HEK293 (cell line): ENCODE data around the gene KIF13A.

ENCODE experiments used
- CTCF ChIA-PET: fragments of 350-600 bp; formaldehyde crosslinking; extraction: SDS; loops from one replicate; lab custom pipeline; 2021; ENCODE audit warnings: antibody characterized with exemption; lab: Yijun Ruan, JAX
- POLR2A ChIA-PET: fragments of 300-600 bp; formaldehyde crosslinking; extraction: SDS; loops from one replicate; lab custom pipeline; 2020; ENCODE audit warnings: antibody characterized with exemption, inconsistent platforms; lab: Yijun Ruan, JAX
- H3K27ac ChIP-seq: fragments of 200-500 bp; sonication (Bioruptor generic); 2 replicates; pipeline ENCODE4 v1.5.1; 2014; ENCODE audit warnings: low read depth, low read length, control low read depth, inconsistent platforms; ENCODE audit errors: extremely low read depth
- H3K36me3 ChIP-seq, 2 experiments: fragments of 200-500 bp in 1 of 2; sonication (Bioruptor generic) in 1 of 2; 1 replicate in 1 of 2; 2 replicates in 1 of 2; pipeline ENCODE4 v1.5.1; 2014 to 2017; ENCODE audit warnings: inconsistent platforms in 2 of 2, low read length in 2 of 2; ENCODE audit not compliant: control insufficient read depth in 2 of 2, insufficient read depth in 1 of 2
- H3K4me1 ChIP-seq: fragments of 200-500 bp; sonication (Bioruptor generic); 2 replicates; pipeline ENCODE4 v1.5.1; 2014; ENCODE audit warnings: mild to moderate bottlenecking, low read length, inconsistent platforms; ENCODE audit not compliant: control insufficient read depth, insufficient read depth
- H3K4me3 ChIP-seq: 2 replicates; pipeline ENCODE4 v1.5.1; 2011; ENCODE audit warnings: low read depth, mild to moderate bottlenecking, control low read depth, low read length, moderate library complexity
- H3K9me3 ChIP-seq: fragments of 200-500 bp; sonication (Bioruptor generic); 2 replicates; pipeline ENCODE4 v1.5.1; 2014; ENCODE audit warnings: low read depth, low read length, inconsistent platforms; ENCODE audit not compliant: control insufficient read depth, insufficient read depth
- HOXD13 ChIP-seq: sonication (generic); formaldehyde crosslinking; IDR thresholded peaks from 2 replicates; pipeline ENCODE4 v1.8.0; 2022; ENCODE audit warnings: missing genetic modification reagents, borderline replicate concordance
- KLF8 ChIP-seq: fragments of 450-650 bp; formaldehyde crosslinking; IDR thresholded peaks from 2 replicates; pipeline ENCODE4 v1.5.1; 2016; ENCODE audit warnings: missing biosample characterization, missing genetic modification characterization
- YY1 ChIP-seq: fragments of 450-650 bp; formaldehyde crosslinking; IDR thresholded peaks from 2 replicates; pipeline ENCODE4 v1.5.1; 2018; ENCODE audit warnings: missing biosample characterization, missing genetic modification characterization
- ZNF112 ChIP-seq: fragments of 450-650 bp; formaldehyde crosslinking; IDR thresholded peaks from 2 replicates; pipeline ENCODE4 v1.5.0; 2017; ENCODE audit warnings: missing biosample characterization, missing genetic modification characterization
- ZNF274 ChIP-seq, 2 experiments: fragments of 200-500 bp in 1 of 2; fragments of 450-650 bp in 1 of 2; sonication (Bioruptor generic) in 1 of 2; formaldehyde crosslinking in 1 of 2; IDR thresholded peaks; 2 replicates each; pipeline versions ENCODE4 v1.5.1 to v1.6.1; 2014 to 2016; ENCODE audit warnings: borderline replicate concordance in 1 of 2, inconsistent platforms in 1 of 2, low read length in 1 of 2, missing biosample characterization in 1 of 2, missing genetic modification characterization in 1 of 2
- ZNF311 ChIP-seq: fragments of 450-650 bp; formaldehyde crosslinking; IDR thresholded peaks from 2 replicates; pipeline ENCODE4 v1.5.1; 2017; ENCODE audit warnings: missing biosample characterization, missing genetic modification characterization, borderline replicate concordance
- ZNF658 ChIP-seq: fragments of 450-650 bp; formaldehyde crosslinking; IDR thresholded peaks from 2 replicates; pipeline ENCODE4; 2016; ENCODE audit warnings: missing biosample characterization, missing genetic modification characterization
- ZNF670 ChIP-seq: fragments of 450-650 bp; formaldehyde crosslinking; IDR thresholded peaks from 2 replicates; pipeline ENCODE4 v1.5.1; 2016; ENCODE audit warnings: missing biosample characterization, missing genetic modification characterization, low read depth
- ZNF701 ChIP-seq: fragments of 450-650 bp; formaldehyde crosslinking; IDR thresholded peaks from 2 replicates; pipeline ENCODE4 v1.5.1; 2016; ENCODE audit warnings: missing biosample characterization, missing genetic modification characterization
- ZNF707 ChIP-seq: fragments of 450-650 bp; formaldehyde crosslinking; IDR thresholded peaks from 2 replicates; pipeline ENCODE4 v1.5.1; 2016; ENCODE audit warnings: missing biosample characterization, missing genetic modification characterization
- ZNF768 ChIP-seq: fragments of 450-650 bp; formaldehyde crosslinking; IDR thresholded peaks from 2 replicates; pipeline ENCODE4 v1.5.1; 2018; ENCODE audit warnings: missing biosample characterization, mild to moderate bottlenecking, missing genetic modification characterization
- ZNF776 ChIP-seq: fragments of 450-650 bp; formaldehyde crosslinking; IDR thresholded peaks from 2 replicates; pipeline ENCODE4 v1.5.0; 2017; ENCODE audit warnings: missing biosample characterization, missing genetic modification characterization, borderline replicate concordance
- TF ChIP-seq, protein P1 (sequence below): fragments of 450-650 bp; formaldehyde crosslinking; IDR thresholded peaks from 2 replicates; pipeline ENCODE4 v1.5.1; 2016; ENCODE audit warnings: missing biosample characterization, missing genetic modification characterization
- TF ChIP-seq, protein P2 (sequence below): fragments of 450-650 bp; formaldehyde crosslinking; IDR thresholded peaks from 2 replicates; pipeline ENCODE4 v1.5.1; 2016; ENCODE audit warnings: missing biosample characterization, missing genetic modification characterization
- TF ChIP-seq, protein P3 (sequence below): fragments of 450-650 bp; formaldehyde crosslinking; IDR thresholded peaks from 2 replicates; pipeline ENCODE4 v1.5.1; 2016; ENCODE audit warnings: missing biosample characterization, missing genetic modification characterization
- TF ChIP-seq, protein P4 (sequence below): fragments of 450-650 bp; formaldehyde crosslinking; IDR thresholded peaks from 2 replicates; pipeline ENCODE4 v1.5.1; 2016; ENCODE audit warnings: missing biosample characterization, missing genetic modification characterization
- TF ChIP-seq, protein P5 (sequence below): fragments of 450-650 bp; formaldehyde crosslinking; IDR thresholded peaks from 2 replicates; pipeline ENCODE4 v1.5.0; 2017; ENCODE audit warnings: missing biosample characterization, missing genetic modification characterization, borderline replicate concordance

Gene KIF13A

DNA sequence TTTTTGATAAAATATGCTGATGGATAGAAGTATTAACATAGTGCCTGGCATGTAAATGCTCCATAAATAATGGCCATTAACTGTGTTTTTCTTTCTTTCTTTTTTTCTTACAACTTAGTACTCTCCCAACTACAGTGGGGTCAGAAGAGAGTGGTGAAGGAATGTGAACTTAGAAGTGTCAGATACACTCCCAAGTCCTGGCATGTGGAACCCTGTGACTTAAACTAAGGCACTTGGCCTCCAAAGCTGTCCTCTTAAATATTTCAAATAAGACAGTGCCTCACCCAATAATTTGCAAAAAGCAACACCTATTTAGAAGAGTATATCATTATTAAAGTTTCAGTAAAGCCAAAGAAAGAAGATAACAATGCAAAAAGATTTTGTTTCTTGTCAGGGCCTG is 151.7 kb downstream of the KIF13A start:
- Histone ChIP-seq H3K27ac (no peak overlapping the region), H3K36me3 (peaks cover 7 to 15% of the 10 kb centered on the region in 2 experiments; a peak in 2 of 3 replicates), H3K4me3 (no peak overlapping the region), H3K9me3 (no peaks in the 10 kb centered on the region), H3K4me1 (no peaks in the 10 kb centered on the region)
- ChIA-PET POLR2A (no interaction called here), CTCF (no interaction called here)
- no peak for TF ChIP-seq ZNF658 (tag by site-specific recombination)

DNA sequence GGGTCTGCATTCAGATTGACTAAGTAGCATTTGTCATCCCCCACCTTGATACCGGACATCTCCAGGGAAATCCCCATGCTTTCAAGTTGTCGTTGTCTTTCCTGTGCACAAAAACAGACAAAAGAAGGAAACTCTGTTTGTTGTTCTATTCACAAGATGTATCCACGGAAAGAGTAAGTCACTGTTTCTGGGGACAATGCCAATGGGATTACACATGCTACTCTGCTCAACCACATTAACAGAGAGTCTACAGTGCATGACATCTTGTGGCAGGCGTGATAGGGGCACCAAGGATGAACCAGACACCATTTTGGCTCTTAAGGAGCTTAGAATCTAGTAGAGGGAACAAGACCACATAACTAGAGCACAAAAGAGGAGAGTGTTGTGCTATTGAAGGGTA is 156.3 kb downstream of the KIF13A start:
- no peak overlapping the region for H3K27ac ChIP-seq
- CTCF ChIA-PET = interaction anchor here (1.0 kb wide), 1 partner anchor 16 kb away, joined by 5 read pairs; no protein-coding TSS in a partner anchor
- TF ChIP-seq, protein P1, sequence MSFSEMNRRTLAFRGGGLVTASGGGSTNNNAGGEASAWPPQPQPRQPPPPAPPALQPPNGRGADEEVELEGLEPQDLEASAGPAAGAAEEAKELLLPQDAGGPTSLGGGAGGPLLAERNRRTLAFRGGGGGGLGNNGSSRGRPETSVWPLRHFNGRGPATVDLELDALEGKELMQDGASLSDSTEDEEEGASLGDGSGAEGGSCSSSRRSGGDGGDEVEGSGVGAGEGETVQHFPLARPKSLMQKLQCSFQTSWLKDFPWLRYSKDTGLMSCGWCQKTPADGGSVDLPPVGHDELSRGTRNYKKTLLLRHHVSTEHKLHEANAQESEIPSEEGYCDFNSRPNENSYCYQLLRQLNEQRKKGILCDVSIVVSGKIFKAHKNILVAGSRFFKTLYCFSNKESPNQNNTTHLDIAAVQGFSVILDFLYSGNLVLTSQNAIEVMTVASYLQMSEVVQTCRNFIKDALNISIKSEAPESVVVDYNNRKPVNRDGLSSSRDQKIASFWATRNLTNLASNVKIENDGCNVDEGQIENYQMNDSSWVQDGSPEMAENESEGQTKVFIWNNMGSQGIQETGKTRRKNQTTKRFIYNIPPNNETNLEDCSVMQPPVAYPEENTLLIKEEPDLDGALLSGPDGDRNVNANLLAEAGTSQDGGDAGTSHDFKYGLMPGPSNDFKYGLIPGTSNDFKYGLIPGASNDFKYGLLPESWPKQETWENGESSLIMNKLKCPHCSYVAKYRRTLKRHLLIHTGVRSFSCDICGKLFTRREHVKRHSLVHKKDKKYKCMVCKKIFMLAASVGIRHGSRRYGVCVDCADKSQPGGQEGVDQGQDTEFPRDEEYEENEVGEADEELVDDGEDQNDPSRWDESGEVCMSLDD (tag by site-specific recombination) = no peak
- no peak for TF ChIP-seq ZNF670 (tag by site-specific recombination)
- TF ChIP-seq ZNF707 (tag by site-specific recombination) = no peak
- no peak for TF ChIP-seq HOXD13 (CRISPR knock-in tag)
- TF ChIP-seq, protein P2, sequence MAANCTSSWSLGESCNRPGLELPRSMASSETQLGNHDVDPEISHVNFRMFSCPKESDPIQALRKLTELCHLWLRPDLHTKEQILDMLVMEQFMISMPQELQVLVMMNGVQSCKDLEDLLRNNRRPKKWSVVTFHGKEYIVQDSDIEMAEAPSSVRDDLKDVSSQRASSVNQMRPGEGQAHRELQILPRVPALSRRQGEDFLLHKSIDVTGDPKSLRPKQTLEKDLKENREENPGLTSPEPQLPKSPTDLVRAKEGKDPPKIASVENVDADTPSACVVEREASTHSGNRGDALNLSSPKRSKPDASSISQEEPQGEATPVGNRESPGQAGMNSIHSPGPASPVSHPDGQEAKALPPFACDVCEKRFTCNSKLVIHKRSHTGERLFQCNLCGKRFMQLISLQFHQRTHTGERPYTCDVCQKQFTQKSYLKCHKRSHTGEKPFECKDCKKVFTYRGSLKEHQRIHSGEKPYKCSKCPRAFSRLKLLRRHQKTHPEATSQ = no peak
- TF ChIP-seq ZNF768 (tag by site-specific recombination) = no peak
- no peak for TF ChIP-seq ZNF701 (tag by site-specific recombination)
- TF ChIP-seq, protein P3, sequence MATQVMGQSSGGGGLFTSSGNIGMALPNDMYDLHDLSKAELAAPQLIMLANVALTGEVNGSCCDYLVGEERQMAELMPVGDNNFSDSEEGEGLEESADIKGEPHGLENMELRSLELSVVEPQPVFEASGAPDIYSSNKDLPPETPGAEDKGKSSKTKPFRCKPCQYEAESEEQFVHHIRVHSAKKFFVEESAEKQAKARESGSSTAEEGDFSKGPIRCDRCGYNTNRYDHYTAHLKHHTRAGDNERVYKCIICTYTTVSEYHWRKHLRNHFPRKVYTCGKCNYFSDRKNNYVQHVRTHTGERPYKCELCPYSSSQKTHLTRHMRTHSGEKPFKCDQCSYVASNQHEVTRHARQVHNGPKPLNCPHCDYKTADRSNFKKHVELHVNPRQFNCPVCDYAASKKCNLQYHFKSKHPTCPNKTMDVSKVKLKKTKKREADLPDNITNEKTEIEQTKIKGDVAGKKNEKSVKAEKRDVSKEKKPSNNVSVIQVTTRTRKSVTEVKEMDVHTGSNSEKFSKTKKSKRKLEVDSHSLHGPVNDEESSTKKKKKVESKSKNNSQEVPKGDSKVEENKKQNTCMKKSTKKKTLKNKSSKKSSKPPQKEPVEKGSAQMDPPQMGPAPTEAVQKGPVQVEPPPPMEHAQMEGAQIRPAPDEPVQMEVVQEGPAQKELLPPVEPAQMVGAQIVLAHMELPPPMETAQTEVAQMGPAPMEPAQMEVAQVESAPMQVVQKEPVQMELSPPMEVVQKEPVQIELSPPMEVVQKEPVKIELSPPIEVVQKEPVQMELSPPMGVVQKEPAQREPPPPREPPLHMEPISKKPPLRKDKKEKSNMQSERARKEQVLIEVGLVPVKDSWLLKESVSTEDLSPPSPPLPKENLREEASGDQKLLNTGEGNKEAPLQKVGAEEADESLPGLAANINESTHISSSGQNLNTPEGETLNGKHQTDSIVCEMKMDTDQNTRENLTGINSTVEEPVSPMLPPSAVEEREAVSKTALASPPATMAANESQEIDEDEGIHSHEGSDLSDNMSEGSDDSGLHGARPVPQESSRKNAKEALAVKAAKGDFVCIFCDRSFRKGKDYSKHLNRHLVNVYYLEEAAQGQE (tag by site-specific recombination) = no peak
- TF ChIP-seq YY1 = no peak
- TF ChIP-seq, protein P4, sequence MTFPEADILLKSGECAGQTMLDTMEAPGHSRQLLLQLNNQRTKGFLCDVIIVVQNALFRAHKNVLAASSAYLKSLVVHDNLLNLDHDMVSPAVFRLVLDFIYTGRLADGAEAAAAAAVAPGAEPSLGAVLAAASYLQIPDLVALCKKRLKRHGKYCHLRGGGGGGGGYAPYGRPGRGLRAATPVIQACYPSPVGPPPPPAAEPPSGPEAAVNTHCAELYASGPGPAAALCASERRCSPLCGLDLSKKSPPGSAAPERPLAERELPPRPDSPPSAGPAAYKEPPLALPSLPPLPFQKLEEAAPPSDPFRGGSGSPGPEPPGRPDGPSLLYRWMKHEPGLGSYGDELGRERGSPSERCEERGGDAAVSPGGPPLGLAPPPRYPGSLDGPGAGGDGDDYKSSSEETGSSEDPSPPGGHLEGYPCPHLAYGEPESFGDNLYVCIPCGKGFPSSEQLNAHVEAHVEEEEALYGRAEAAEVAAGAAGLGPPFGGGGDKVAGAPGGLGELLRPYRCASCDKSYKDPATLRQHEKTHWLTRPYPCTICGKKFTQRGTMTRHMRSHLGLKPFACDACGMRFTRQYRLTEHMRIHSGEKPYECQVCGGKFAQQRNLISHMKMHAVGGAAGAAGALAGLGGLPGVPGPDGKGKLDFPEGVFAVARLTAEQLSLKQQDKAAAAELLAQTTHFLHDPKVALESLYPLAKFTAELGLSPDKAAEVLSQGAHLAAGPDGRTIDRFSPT (tag by site-specific recombination) = no peak
- no peak for TF ChIP-seq KLF8 (tag by site-specific recombination)
- TF ChIP-seq, protein P5, sequence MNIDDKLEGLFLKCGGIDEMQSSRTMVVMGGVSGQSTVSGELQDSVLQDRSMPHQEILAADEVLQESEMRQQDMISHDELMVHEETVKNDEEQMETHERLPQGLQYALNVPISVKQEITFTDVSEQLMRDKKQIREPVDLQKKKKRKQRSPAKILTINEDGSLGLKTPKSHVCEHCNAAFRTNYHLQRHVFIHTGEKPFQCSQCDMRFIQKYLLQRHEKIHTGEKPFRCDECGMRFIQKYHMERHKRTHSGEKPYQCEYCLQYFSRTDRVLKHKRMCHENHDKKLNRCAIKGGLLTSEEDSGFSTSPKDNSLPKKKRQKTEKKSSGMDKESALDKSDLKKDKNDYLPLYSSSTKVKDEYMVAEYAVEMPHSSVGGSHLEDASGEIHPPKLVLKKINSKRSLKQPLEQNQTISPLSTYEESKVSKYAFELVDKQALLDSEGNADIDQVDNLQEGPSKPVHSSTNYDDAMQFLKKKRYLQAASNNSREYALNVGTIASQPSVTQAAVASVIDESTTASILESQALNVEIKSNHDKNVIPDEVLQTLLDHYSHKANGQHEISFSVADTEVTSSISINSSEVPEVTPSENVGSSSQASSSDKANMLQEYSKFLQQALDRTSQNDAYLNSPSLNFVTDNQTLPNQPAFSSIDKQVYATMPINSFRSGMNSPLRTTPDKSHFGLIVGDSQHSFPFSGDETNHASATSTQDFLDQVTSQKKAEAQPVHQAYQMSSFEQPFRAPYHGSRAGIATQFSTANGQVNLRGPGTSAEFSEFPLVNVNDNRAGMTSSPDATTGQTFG = no peak
- TF ChIP-seq ZNF311 = no peak
- TF ChIP-seq ZNF112 (tag by site-specific recombination) = no peak
- no peak for TF ChIP-seq ZNF274 (IDR thresholded peaks at IDR 0.05; ENCODE audit: low read length)
- TF ChIP-seq ZNF274 (tag by site-specific recombination; IDR thresholded peaks at IDR 0.05; ENCODE audit: borderline replicate concordance) = no peak
- no peak for TF ChIP-seq ZNF776 (tag by site-specific recombination)
- TF ChIP-seq, all 188 proteins: peak for 0
- H3K9me3 ChIP-seq = no peaks in the 10 kb centered on the region
- no peaks in the 10 kb centered on the region for H3K4me1 ChIP-seq
- peaks cover 21 to 25% of the 10 kb centered on the region in 2 experiments; a peak in 2 of 3 replicates for H3K36me3 ChIP-seq
- no peak overlapping the region for H3K4me3 ChIP-seq
- POLR2A ChIA-PET = no interaction called here
